ENCODE results near the gene TP53AIP1. TPM values are rescaled to one million over a fixed set of nuclear protein-coding genes. Genes with fewer than 3 reads are reported as not detected.

Gene TP53AIP1
- total RNA-seq, 1 donor from 2014 or later = not detected

- peaks cover 58% of the 10 kb centered on the region for H3K4me1 ChIP-seq
- no peak for TF ChIP-seq CTCF (IDR thresholded peaks at IDR 0.05; ENCODE audit: borderline replicate concordance)
- no peaks in the 10 kb centered on the region for H3K9me3 ChIP-seq (replicated peaks)
- no peaks in the 10 kb centered on the region for H3K36me3 ChIP-seq
- DNase-seq = peak; percentile 44
- intact Hi-C loops (cut with micrococcal nuclease) = no loop called here
- H3K27me3 ChIP-seq (ENCODE audit: low read depth) = peaks cover 12% of the 10 kb centered on the region
- peak overlapping the region; percentile 73 for H3K27ac ChIP-seq (replicated peaks)
- no peak overlapping the region for H3K4me3 ChIP-seq
Measured at GRCh38 chr11:128903248-128904061, 39.2 kb downstream of the TP53AIP1 start.

GRCh38 chr11:128902515-128903066 is 40.1 kb downstream of the TP53AIP1 start:
- no peak overlapping the region for H3K27ac ChIP-seq (replicated peaks)
- no peak for TF ChIP-seq CTCF (IDR thresholded peaks at IDR 0.05; ENCODE audit: borderline replicate concordance)
- H3K4me1 ChIP-seq = peaks cover 60% of the 10 kb centered on the region
- intact Hi-C loops (cut with micrococcal nuclease) = no loop called here
- peaks cover 12% of the 10 kb centered on the region for H3K27me3 ChIP-seq (ENCODE audit: low read depth)
- no peaks in the 10 kb centered on the region for H3K9me3 ChIP-seq (replicated peaks)
- no peaks in the 10 kb centered on the region for H3K36me3 ChIP-seq
- no peak for DNase-seq
- no peak overlapping the region for H3K4me3 ChIP-seq

GRCh38 chr11:128901653-128902514 is 40.8 kb downstream of the TP53AIP1 start:
- H3K27ac ChIP-seq (replicated peaks) = no peak overlapping the region

GRCh38 chr11:128900468-128900867 is 42.2 kb downstream of the TP53AIP1 start:
- Histone ChIP-seq H3K27me3 (ENCODE audit: low read depth) (no peaks in the 10 kb centered on the region), H3K36me3 (no peaks in the 10 kb centered on the region), H3K27ac (replicated peaks) (peak overlapping the region; percentile 46), H3K4me3 (no peak overlapping the region), H3K4me1 (peaks cover 65% of the 10 kb centered on the region), H3K9me3 (replicated peaks) (no peaks in the 10 kb centered on the region)
- no peak for DNase-seq
- intact Hi-C loops (cut with micrococcal nuclease) = no loop called here
- TF ChIP-seq CTCF (IDR thresholded peaks at IDR 0.05; ENCODE audit: borderline replicate concordance) = no peak

More at GRCh38 chr11:128901653-128902514, 40.8 kb downstream of the TP53AIP1 start:
- Histone ChIP-seq H3K4me3 (no peak overlapping the region), H3K4me1 (peaks cover 61% of the 10 kb centered on the region), H3K36me3 (no peaks in the 10 kb centered on the region), H3K9me3 (replicated peaks) (no peaks in the 10 kb centered on the region), H3K27me3 (ENCODE audit: low read depth) (peaks cover 9% of the 10 kb centered on the region)
- DNase-seq = no peak
- intact Hi-C loops (cut with micrococcal nuclease) = no loop called here
- TF ChIP-seq CTCF (IDR thresholded peaks at IDR 0.05; ENCODE audit: borderline replicate concordance) = no peak

GRCh38 chr11:128898580-128899344 is 43.9 kb downstream of the TP53AIP1 start:
- no peaks in the 10 kb centered on the region for H3K9me3 ChIP-seq (replicated peaks)
- TF ChIP-seq CTCF (IDR thresholded peaks at IDR 0.05; ENCODE audit: borderline replicate concordance) = no peak
- no peak for DNase-seq
- peak overlapping the region; percentile 33 for H3K27ac ChIP-seq (replicated peaks)
- no peaks in the 10 kb centered on the region for H3K36me3 ChIP-seq
- peaks cover 67% of the 10 kb centered on the region for H3K4me1 ChIP-seq
- H3K27me3 ChIP-seq (ENCODE audit: low read depth) = no peaks in the 10 kb centered on the region
- intact Hi-C loops (cut with micrococcal nuclease) = no loop called here
- no peak overlapping the region for H3K4me3 ChIP-seq

Measured in left ventricle myocardium inferior (tissue), 1 donor.